VCaP (cell line): ENCODE measurements around the gene FAM221A.

Experiments
- H3K27ac ChIP-seq: fragments of 450-650 bp; 2 replicates; pipeline ENCODE4 v1.5.1; 2017
- TF ChIP-seq, protein P1 (sequence below): fragments of 450-650 bp; conservative IDR thresholded peaks from 2 replicates; pipeline ENCODE4 v1.5.1; 2017; ENCODE audit warnings: mild to moderate bottlenecking, moderate library complexity

The FAM221A gene

GRCh38 chr7:23700046-23700445 is 20.0 kb downstream of the FAM221A start:
- H3K27ac ChIP-seq = no peak overlapping the region
- TF ChIP-seq, protein P1, sequence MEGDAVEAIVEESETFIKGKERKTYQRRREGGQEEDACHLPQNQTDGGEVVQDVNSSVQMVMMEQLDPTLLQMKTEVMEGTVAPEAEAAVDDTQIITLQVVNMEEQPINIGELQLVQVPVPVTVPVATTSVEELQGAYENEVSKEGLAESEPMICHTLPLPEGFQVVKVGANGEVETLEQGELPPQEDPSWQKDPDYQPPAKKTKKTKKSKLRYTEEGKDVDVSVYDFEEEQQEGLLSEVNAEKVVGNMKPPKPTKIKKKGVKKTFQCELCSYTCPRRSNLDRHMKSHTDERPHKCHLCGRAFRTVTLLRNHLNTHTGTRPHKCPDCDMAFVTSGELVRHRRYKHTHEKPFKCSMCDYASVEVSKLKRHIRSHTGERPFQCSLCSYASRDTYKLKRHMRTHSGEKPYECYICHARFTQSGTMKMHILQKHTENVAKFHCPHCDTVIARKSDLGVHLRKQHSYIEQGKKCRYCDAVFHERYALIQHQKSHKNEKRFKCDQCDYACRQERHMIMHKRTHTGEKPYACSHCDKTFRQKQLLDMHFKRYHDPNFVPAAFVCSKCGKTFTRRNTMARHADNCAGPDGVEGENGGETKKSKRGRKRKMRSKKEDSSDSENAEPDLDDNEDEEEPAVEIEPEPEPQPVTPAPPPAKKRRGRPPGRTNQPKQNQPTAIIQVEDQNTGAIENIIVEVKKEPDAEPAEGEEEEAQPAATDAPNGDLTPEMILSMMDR = no peak

- TF ChIP-seq, protein P1 = no peak
- no peak overlapping the region for H3K27ac ChIP-seq
Measured at GRCh38 chr7:23709081-23709750, 29.2 kb downstream of the FAM221A start.

GRCh38 chr7:23710000-23710399 is 30.0 kb downstream of the FAM221A start, which contains the start of gene STK31:
Gene STK31, plus strand, starts transcription at chr7:23710219. Its CDS starts 67 bp downstream, at chr7:23710286.
- TF ChIP-seq, protein P1 = no peak
- H3K27ac ChIP-seq = no peak within 1 kb of the TSS

GRCh38 chr7:23712368-23713284 is 32.6 kb downstream of the FAM221A start:
- TF ChIP-seq, protein P1 = peak; percentile 63
- no peak overlapping the region for H3K27ac ChIP-seq

DNA sequence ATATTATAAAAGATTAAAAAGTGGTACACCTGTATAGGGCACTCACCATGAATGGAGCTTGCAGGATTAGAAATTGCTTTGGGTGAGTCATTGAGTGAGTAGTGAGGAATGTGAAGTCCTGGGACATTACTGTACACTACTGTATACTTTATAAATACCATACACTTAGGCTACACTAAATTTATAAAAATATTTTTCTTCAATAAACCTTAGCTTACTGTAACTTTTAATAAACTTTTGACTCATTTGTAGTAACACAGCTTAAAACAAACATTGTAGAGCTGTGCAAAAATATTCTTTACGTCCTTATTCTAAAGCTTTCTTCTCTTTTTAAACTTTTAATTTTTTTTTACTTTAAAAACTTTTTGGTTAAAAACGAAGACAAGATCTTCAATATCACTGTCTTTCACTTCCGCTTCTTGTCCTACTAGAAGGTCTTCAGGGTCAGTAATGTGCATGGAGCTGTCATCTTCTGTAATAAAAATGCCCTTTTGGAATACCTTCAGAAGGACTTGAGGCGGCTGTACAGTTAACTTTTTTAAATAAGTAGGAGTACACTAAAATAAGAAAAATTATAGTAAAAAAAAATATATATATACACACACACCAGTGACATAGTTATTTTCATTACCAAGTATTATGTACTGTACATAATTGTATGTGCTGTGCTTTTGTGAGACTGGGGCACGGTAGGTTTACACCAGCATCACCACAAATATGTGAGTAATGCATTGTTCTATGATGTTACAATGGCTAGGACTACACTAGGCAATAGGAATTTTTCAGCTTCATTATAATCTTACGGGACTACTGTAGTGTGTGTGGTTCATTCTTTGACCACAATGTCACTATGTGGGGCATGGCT is 33.5 kb downstream of the FAM221A start:
- TF ChIP-seq, protein P1 = no peak
- no peak overlapping the region for H3K27ac ChIP-seq

DNA sequence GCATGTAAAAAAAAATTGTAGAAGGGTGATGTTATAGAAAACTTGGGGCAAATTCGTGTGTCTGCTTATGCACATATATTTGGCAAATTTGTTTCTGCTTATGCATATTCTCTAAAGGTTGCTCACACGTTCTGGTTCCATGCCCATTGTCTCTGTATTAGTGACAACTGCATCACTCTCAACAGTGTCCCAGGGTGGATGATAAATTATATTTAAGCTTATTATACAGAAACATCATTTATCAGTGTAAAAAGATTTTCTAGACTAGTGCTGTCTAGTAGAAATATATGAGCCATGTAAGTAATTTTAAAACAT is 34.1 kb downstream of the FAM221A start:
- H3K27ac ChIP-seq = no peak overlapping the region
- TF ChIP-seq, protein P1 = no peak

DNA sequence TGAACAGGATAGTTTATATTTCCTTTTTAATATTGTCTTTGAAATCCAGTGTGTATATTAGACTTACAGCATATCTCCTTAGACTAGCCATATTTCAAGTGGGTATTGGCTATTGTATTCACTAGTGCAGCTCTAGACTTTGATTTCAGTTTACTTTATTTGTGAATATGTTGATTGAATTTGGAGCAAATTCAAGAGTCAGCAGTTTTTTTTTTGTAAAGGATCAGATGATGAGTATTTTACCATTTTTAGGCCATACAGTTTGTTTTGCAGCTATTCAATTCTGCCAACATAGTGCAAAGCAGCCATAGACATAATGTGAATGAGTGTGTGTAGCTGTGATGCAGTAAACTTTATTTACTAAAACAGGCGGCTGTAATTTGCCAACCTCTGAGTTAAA is 34.6 kb downstream of the FAM221A start:
- TF ChIP-seq, protein P1 = no peak
- H3K27ac ChIP-seq = no peak overlapping the region
